Activated effector memory CD4-positive, alpha-beta T cell treated with Interleukin-2 at 50 U/mL for 16 hours (primary cell): ENCODE data around the gene PSMB7.
"Not testable (repeated sequence)": the region's sequence is repeated elsewhere in the genome, so short reads cannot be mapped to it uniquely, and the experiment has no call there.

Experiments
- DNase-seq: peaks from one replicate; pipeline ENCODE4 v3.0.0-alpha.2; 2020

Gene PSMB7

DNA sequence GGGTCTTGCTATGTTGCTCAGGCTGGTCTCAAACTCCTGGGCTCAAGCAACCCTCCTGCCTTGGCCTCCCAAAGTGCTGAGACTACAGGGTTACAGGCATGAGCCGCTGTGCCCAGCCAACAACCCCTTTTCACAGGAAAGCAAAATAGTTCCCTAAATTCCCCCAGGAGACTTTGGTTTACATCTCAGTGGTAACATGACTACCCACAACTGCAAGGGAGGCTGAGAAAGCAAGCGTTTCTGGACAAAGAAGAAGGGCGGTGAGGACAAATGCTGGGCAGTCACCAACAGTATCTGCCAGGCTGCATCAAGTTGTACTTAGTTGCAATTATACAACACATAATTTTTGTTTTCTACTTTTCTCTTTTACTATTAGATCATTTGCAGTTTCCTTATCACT lies 27.6 kb upstream of the PSMB7 start:
- no peak for DNase-seq

DNA sequence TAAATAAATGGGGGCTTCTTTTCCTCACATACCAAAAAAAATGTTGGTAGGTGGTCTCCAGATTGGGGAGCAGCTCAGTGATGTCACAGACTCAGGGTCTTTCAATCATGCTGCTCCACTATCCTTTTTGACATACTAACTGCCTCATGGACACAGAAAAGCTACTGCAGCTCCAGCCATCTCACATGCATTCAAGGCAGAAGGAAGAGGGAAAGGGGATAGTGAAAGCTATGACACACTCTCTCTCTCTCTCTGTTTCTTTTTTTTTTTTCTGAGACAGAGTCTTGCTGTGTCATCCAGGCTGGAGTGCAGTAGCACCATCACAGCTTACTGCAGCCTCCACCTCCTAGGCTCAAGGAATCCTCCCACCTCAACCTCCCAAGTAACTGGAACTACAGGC lies 27.1 kb upstream of the PSMB7 start:
- DNase-seq = no peak

DNA sequence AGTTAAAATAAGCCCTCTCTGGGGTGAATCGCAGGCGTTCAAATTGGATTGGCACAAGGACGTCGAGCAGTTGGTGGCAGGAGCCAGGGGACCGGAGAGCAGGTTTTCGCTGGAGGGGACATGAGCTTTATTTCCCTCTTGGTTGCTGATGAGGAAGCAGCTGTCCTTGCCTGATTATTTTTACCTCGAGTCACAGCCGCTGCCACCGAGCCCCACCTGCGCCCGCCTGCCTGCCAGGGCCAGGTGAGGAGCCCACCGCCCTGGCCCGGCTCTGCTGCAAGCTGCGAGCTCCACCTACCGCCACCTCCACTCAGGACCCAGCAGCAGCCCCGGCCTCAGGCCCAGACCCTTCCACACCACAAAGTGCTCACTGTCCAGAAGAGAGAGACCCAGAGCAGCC lies 26.0 kb upstream of the PSMB7 start:
- DNase-seq = no peak

DNA sequence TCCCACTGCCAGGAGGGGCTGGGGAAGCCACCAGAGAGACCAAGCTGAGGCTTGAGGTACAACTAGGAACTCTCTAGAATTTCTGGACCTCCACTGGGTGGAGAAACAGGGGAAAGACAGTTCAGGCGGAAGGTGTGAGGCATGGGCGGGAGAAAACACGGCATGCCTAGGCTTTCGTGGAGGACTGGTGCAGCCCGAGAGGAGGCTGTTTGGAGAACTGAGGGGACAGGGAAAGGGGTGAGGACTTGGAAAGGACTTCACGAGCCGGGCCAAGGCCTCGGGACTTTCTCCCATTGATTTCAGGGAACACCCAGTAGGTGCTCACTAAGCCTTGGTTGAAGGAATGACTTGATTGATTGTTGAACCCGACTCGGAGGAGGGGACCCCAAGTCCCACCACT lies 25.5 kb upstream of the PSMB7 start:
- DNase-seq = no peak

DNA sequence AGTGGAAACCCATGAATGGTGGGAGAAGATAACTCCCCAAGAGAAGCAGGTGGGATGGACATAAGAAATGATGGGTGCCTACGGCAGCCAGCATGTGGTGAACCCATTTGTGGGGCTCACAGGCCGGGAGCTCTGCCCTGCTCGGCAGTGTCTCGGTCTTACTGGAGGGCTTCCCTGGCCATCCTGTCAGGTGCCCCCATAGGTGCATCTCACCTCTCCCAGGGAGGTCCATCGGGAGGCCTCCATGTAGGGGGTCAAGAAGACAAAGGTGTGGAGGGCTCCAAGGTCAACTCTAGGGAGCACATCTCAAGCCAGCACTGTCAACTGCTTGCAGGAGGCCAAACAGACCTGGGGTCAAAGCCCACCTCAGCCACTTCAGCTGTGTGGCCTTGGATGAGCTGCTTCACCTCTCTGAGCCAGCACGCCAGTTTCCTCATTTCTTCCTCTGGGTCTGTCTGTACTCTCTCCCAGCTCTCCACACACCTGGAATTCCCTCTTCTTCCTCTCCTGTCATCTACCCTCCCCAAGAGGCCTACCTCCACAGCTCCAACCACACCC lies 24.5 kb upstream of the PSMB7 start:
- DNase-seq = no peak

DNA sequence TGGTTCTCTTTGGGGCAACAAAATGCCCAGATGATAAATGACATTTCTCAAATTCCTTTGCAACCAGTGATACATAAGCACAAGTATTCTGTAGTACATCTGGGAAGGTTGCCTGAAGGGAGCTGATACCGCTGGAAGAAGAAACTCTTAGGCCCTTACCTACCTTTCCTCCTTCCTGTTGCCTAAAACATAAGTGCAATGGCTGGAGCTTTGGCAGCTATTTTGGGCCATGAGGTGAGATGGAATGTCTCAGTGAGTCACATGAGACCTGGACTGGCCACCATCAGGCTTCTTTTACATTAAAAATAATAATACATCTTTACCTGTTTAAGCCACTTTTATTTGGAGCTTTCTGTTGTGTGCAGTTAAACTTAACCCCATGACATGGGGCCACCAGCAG lies 23.8 kb upstream of the PSMB7 start:
- no peak for DNase-seq

DNA sequence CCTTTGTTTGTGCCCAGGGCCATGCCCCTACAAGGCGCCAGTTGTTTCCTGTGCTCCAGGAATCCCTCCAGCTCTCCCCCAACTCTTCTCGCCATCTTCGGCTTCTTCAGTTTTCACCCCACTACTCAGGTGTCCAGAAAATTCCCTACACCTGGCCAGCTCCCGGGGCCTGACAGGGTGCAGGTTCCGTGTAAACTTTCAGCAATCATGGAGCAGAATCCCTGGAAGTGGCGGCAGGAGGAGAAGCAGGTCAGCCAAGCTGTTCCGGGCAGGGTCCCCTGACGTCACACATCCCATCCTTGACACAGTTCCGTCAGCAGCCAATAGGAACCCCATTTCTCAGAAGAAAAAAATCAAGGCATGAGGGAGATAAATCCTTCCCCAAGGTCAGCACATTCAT lies 22.8 kb upstream of the PSMB7 start:
- no peak for DNase-seq

DNA sequence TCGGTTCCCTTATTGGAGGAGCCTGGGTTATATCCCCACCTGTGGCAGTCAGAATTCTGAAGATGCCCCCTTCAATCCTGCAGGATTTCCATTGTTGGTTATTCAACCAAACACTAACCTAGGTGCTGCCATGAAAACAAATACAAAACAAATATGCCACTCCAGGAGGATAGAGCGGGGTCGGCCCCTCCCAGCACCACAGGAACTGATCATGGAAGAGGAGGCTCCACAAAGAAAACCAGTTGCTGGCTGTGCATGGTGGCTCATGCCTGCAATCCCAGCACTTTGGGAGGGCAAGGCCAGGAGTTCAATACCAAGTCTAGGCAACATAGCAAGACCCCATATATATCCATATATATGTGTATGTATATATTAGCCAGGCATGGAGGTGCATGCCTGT lies 21.8 kb upstream of the PSMB7 start:
- no peak for DNase-seq

DNA sequence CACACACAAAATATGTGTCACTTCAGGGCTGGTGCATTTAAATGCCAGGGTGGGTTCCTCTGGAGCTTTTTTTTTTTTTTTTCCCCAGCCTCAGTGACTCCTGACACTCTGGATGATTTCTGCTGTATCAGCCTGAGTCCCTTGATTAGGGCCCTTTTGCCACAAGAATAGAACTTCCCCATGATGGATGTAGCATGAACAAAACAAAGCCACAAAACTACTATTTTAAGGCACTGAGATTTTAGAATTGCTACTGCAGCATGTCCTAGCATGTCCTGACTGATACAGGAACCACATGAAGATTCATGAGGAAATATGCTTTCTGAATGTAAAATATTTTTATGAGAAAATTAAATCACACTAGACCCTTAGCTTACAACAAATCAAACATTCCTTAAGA lies 21.1 kb upstream of the PSMB7 start:
- DNase-seq = no peak

DNA sequence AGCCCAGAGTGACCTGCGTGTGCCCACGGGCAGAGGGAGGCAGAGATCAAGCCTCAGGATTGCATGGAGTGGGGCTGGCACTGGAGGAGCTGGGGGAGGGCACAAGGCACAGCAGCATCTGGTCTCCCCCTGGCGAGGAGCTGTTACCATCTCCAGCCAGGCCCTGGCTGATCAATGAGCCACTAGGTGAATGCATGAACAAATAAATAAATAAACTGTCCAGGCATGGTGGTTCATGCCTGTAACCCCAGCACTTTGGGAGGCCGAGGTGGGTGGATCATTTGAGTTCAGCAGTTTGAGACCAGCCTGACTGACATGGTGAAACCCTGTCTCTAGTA lies 14.3 kb upstream of the PSMB7 start:
- no peak for DNase-seq

DNA sequence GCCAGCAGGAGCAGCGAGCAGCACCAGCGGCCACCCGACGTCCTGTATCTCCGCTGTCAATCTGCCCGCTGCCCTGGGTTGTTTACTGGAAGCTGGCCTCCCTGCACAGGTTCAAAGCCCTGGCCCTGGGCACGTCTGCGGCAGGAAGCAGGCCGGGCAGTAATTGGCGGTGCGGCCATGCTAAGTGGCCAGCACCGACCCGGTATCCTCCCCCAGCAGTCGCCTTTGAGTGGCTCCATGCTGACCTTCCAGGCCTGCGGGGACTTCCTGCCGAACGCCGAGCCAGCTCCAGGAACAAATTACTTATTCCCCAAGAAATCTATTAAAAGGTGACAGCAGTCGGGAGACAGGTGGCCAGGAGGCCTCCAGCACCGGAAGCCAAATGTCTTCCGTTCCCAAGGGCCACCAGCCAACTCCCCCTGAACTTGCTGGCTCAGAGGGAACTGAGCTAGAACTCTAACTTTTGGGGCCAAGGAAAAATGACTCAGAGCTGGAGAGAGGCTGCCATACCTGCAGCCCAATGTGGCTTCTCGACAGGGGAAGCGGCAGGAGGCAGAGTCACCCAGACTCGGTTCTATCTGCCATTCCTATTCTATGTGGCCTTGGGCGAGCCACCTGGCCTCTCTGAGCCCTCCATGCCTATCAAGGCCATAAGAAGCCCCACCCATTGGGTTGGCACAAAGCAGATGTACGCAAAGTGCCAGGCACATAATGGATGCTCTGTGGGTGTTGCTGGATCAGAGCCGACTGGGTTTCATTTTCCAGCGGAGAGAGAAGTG lies 13.7 kb upstream of the PSMB7 start:
- DNase-seq = no peak

DNA sequence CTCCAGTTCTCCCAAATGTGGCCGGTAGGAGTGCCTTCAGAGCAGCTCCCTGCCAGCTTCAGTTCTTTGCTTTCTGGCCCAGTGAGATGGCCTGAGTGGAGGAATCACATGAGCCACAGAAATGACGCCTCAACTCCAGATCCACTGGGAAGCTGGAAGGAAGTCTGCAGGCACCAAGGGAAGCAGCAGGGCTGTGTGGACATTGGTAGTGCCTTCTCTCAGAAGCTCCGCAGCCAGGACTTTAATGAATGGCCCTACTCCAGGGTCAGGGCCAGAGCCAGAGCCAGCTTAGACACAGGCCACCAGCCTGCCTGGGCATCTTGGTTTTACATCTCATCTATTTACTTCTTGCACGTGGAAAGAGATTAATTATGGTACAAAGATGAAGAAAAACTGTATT lies 12.0 kb upstream of the PSMB7 start:
- no peak for DNase-seq

DNA sequence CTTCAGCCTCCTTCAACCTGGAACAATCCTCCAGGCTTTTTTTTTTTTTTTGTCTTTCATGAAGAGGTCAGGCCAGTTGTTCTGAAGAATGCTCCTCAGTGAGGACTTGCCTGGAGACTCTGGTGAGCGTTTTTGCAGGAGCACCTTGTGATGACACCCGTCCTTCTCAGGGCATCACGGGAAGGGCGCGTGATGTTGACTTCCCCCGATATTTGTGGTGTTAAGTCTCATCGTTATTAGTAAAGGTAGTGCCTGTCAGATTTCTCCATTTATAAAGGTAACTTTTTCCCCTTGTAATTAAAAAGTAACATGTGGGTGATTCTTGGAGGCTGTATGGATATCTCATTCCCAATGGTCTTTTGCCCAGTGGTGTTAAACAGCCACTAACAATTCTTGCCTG lies 11.1 kb upstream of the PSMB7 start:
- no peak for DNase-seq

DNA sequence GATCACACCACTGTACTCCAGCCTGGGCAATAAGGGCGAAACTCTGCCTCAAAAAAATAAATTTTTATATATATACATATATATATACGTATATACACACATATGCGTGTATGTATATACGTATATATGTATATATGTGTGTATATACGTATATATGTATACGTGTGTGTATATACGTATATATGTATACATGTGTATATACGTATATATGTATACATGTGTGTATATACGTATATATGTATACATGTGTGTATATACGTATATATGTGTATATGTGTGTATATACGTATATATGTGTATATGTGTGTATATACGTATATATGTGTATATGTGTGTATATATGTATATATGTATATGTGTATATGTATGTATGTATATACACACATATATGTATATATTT lies 10.5 kb upstream of the PSMB7 start:
- not testable (repeated sequence) for DNase-seq

DNA sequence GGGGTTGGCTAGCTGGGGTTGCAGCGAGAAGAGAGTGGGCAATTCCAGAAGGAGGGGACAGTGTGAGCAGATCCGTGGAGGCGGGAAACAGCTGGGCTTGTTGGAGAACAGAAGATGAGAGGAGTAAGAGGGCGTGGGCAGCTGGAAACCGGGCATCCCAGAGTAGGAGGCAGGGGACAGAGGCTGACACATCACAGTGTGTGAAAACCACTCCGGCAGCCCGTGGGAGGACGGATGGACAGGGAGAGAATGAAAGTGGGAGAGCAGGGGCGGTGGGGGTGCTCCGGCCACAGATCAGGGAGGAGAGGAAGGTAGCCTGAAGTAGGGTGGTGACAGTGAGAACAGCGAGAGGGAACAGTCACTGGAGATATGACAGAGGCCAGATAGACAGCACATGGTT lies 8.3 kb upstream of the PSMB7 start:
- DNase-seq = no peak

DNA sequence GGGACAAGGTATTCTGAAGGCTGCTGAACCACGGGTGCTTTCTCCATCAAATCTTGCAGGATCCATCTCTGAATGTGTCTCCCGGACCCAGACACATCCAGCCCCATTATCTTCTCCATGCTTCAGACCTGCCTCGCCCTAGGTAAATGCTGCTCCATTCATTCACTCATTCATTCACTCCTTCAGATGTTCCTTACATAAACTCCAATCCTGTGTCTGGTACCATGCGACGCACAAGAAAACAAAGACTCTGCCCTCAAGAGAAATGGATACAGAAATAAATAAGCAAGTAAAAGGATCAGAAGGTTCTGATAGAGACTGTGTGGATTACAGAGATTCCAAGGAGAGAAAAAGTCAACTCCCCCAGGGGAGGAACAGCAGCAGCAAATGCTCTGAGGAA lies 7.9 kb upstream of the PSMB7 start:
- DNase-seq = no peak

DNA sequence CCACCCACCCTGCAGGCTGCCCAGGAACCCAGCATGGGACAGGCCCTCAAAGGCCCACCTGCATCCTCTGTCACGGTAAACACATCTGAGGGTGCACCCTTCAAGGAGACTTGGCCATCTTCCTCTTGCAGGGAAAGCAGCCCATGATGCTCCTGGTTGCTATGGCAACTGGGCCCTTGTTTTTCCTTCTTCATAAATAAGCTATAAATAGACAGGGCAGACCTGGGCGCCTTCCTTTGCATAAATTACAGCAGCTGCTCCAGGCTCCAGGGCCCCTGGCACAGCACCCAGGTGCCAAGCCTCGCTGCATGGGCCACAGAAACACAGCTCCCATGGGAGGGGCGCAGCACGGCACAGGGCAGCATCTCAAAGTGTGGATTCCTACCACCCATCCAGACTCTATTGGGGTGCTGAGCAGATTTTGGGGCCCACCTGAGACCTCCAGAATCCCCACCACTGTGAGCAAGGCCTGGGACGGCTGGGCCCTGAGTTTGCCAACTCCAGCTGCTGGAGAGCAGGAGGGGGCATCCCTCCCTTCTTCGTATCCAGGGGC lies 5.8 kb upstream of the PSMB7 start:
- no peak for DNase-seq

DNA sequence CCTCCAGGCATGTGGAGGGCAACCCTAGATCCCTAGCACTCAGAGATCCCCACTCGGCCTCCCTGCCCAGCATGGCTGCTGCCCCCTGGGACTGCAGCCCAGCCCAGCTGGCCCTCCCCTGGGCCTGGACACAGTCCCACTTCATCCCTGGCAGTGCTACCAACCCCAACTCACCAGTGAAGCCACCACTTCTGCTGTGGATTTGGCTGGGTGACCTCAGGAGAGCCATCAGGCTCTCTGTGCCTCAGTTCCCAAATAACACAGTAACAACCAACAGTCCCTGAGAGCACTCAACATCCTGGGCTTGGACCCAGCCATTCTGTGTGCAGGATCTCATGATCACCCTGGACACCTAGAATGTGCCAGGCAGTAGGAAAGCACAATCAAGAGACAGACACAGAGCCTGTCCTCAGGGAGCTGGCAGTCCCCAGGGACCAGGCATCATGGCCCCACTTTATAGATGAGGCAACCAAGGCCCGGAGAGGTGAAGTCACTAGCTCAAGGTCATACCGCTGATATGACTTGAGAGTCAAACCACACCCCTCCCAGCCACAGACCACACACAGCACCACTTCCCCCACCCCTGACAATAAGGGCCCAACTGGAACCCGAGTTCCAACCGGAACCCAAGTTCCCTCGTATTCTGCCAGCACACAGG lies 4.7 kb upstream of the PSMB7 start:
- no peak for DNase-seq

DNA sequence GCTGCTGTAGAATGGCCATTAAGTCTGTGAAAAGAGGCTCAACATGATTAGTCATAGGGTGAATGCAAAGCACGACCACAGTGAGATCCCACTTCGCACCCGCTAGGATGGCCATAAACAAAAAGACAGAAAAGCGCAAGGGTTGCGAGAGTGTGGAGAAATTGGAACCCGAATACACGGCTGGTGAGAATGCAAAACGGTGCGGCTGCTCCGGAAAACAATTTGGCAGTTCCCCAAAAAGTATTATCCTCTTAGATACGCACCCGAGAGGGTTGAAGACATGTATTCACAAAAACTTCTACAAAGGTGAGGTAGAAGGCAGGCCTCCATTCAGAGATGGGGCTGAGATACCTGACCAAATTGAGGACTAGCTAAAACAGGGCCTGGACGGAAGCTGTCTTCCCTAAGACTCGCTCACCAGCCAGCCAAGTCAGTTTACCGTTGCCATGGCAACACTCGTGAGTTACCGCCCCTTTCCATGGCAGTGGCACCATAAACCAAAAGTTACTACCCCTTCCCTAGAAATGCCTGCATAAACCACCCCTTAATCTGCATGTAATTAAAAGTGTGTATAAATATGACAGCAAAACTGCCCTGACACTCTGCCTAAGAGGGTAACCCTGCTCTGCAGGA lies 726 bp upstream of the PSMB7 start:
- DNase-seq = no peak

DNA sequence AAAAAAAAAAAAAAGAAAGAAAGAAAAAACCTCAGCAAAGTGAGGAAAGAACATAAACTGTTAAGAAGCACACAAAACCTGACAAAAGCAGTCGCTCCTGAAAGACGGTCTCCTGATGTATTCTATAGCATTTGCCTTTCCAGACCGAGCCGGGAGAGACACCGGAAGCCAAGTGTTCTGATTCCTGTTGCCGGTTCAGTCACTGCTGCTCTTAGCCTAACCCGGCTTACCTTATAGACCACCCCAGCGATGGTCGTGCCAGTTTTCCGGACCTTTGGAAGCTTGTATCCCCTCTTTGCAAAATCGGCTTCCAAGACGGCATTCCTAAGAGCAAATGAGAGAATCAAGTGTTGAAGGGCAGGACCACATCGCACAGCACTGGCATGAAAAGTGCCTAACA lies 630 bp downstream of the PSMB7 start:
- no peak for DNase-seq

DNA sequence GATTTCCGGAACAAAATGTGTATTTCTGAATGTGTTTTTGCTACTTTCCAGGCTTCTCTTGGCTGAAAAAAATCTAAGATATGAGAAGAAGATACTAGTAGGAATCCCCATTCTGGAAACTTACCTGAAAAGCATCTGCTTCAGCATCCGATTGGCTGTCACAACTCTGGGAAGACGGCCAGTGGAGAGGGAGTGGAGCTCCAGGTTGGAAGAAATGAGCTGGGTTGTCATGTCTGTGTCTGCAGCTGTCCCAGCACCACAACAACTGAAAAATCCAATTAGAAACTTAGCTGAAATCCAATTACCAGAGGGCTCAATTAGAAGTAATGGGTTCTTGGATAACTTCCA lies 3.0 kb downstream of the PSMB7 start:
- no peak for DNase-seq

DNA sequence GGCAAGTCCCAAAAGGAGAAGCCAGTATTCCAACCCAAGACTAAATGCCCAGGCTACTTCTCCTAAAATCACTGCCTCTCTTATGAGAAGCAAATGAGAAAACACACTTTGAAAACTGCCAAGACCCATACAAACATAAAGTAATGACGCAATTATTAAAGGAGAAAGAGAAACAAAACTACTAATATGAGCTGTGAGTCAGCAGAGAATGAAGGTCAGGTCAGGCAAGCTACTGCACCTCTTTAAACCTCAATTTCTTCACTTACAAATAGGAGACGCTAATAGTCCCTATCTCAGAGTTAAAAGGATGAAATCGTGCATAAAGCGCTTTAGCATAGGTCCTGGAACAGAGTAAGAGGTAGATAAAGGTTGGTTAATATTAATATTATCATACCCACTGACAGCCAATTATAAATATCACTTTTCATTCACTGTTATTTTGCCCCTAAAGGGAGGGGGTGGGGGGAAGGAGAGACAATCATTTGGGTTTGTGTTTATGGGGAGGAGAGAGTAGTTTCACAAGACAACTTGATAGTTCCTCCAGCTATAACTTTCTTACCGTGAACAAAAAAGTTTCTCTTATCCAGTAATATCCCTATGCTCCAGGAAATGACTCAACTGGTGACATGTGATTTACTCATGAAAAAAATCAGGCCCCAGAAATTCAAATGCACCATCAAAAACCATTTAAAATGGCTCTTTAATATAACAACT lies 3.6 kb downstream of the PSMB7 start:
- DNase-seq = no peak

DNA sequence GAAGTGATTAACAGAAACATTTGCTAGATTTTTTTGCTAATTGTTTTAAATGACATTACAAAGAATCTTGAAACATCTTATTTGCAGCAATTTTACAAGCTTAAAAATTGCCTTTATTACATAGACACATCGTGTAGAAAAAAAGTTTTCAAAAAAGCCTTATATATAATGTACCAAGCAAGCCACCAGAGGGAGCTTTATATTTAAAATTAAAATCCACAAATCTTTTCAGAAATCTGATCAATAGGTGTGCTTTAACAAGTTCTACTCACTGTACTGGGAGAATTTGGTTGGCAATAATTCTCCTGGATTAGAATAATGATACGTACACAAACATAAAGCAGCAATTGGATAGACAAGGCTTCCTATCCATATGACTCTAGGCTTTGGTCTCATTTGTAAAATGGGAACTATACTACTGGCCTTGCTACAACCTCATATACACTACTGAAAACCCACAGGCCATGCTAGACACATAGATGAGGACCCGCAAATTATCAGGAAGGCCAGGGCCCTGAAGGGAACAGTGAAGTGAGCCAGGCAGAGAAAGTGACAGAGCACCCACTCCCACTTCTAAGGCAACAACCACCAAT lies 4.8 kb downstream of the PSMB7 start:
- no peak for DNase-seq
